Measurements from ENCODE around the gene SLC44A1.

DNA sequence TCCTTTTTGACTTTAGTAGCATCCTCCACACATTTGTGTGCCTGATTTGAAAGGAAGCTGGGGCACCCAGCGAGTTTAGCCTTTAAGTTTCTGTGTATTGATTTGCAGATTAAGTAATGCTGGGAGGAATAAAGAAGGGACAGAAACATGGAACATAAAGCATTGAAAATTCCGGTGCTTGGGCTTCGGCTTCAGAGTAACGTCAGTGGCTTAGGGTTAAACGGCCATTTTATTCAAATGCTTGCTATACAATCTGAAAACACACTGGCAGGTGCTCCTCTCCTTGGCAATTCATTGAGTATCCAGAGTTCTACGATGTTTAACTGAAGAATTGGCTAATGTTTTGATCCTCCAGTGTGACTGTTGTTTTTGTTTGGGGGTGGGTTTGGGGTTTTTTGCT is 145.3 kb downstream of the SLC44A1 start:
- TF ChIP-seq CTCF (IDR thresholded peaks at IDR 0.05) (no peak), POLR2A (IDR thresholded peaks at IDR 0.05) (no peak)

All from tibial nerve (tissue), 3 donors.